Muscle of back (tissue), 11 donors: Measurements from ENCODE around the gene CLPSL2. TPM values are rescaled to one million over a fixed set of nuclear protein-coding genes. Genes with fewer than 3 reads are reported as not detected.

Experiments used
- DNase-seq, 3 donors: peaks; one replicate each; pipeline versions ENCODE4 v3.0.0 to v3.0.0-alpha.2; 2013
- polyA plus RNA-seq, 10 donors: library from polyadenylated mRNA; unstranded; fragments of 120-200 nt; gene quantifications; one replicate each; pipeline ENCODE4 v1.2.1, GENCODE V29; 2013; ENCODE audit not compliant: insufficient read length in 10 of 10

CLPSL2 gene
- polyA plus RNA-seq, 10 donors: not detected

GRCh38 chr6:35786810-35787209 is 10.4 kb downstream of the CLPSL2 start:
- DNase-seq: no peak

GRCh38 chr6:35787266-35788218 is 11.1 kb downstream of the CLPSL2 start:
- DNase-seq: no peak

GRCh38 chr6:35788423-35788982 is 12.1 kb downstream of the CLPSL2 start:
- DNase-seq: no peak

DNA sequence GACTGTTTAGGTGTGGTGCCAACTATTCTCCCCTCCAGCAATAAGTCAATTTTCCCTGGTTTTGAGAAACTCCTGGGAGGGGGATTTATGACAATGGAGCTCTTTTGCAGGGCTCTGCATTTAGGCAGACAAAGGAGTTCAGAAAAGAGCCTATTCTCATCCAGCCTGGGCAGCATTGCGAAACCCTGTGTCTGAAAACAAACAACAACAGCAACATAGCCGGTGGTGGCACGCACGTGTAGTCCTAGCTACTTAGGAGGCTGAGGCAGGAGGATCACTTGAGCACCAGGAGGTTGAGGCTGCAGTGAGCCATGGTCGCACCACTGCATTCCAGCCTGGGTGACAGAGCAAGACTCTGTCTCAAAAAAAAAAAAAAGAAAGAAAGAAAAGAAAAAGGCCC is 14.3 kb downstream of the CLPSL2 start:
- DNase-seq: no peak

GRCh38 chr6:35794536-35795452 is 18.4 kb downstream of the CLPSL2 start:
- DNase-seq: no peak

DNA sequence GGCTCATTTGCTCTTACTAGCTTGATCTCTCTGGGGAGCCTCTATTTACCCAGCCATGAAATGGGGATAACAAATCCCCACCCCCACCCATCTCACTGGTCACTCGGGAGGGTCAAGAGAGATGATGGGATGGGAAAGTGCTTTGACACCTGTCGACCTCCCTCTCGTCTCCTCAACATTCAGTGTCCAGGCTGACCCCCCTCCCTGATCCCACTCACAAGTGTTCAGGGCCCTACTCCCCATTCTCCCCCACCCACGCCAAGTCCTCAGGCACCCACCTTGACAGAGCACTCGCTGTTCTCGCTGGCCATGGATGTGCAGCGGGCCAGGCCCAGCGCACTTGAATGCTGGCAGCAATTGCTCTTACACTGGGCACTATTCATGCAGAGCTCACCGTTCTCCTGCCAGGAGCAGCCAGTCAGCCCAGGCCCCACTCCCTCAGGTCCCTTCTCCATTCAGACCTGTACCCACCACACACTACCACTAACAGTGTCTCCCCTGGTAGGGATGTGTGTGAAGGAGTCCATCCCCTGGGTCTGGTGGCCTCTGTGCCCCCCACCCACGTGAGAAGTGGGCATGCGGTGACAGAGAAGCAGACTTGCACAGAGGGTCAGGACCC is 19.2 kb downstream of the CLPSL2 start:
- DNase-seq: no peak

- DNase-seq: no peak
Measured at GRCh38 chr6:35796236-35796635, 19.8 kb downstream of the CLPSL2 start.

DNA sequence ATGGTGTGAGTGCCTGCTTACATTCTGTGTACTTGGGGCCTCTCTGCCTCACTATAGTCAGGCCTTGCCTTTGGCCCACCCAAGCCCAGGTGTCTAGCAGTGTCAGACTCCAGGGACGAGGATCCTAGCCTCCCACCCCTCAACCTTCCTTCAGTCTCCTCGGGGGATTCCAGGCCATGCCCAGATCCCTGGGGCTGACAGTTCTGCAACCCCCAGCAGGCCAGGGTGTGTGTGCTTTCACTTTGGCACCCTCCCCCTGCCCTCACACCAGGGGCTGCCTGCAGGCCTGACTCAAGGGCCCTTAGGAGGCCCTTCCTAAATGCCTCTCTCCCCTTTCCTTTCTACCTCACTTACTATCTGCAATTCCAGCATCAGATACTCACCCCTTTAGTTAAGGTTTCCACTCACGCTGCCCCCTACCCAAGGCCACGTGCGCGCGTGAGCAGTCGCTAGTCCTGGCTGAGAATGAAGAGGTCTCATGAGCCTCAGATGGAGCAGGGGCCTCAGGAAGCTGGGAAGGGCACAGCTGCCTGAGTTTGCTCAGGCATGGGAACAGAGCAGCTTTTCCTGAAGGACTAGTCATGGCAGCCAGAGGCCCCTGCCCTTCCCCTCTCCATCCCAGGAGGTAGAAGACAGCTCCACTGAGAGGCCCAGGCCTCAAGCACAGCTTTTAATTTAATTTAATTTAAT is 21.6 kb downstream of the CLPSL2 start:
- DNase-seq: no peak

- DNase-seq: no peak
Measured at GRCh38 chr6:35798706-35799105, 22.3 kb downstream of the CLPSL2 start.

DNA sequence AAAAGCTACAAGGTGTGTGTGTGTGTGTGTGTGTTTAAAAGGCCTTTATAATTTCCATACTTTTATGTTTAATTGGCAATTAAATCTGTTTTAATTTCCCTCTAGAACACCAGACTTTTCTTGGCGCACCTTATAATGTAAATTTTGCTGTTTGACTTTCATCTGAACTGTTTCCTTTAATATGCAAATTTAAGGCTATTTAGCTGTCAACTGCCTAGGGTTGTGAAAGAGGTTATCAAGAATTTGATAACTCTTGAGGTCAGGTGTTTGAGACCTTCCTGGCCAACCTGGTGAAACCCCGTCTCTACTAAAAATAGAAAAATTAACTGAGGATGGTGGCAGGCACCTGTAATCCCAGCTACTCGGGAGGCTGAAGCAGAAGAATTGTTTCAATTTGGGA is 24.8 kb downstream of the CLPSL2 start:
- DNase-seq: no peak

DNA sequence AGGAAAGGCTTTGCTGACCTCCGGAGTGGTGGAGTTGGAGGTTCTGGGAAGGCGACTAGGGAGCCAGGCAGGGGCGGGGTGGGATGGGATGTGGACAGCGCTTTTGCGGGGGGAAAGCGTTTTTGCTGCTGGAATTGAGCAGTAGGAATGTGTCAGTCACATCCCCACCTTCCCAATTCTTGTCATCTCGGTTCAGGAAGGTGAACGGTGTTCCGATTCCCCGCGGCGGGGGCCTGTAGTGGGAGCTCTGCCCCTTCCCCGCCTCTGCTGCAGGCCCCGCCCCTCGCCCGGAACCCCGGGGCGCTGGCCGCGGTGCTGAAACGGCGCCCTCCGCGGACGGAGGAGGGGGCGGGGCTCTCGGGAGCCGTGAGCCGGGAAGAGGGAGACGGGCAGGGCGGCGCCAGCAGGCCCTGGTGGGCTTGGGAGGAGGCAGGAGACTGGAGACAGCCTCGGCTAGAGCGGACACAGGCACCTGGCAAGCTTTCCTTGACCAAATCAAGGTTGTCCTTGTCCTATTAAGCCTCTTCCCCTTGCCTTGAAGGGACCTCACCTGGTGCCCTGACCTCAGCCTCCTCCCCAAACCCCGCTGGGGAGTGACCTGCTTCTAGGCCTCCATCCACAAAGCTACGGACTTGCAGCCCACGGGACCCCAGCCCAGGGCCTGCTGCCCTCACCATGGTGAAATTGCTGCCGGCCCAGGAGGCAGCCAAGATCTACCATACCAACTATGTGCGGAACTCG is 28.8 kb downstream of the CLPSL2 start, which contains the start of gene LHFPL5:
Gene LHFPL5, plus strand, starts transcription at position 357 of the 741 bp plus-strand sequence. Its CDS starts 319 bp downstream, at position 676.
- peak; percentile 26 to 78 (median 68) for DNase-seq

- DNase-seq: peak in 1 of 3 donors; percentile 12
Measured at GRCh38 chr6:35808688-35809087, 32.3 kb downstream of the CLPSL2 start.

DNA sequence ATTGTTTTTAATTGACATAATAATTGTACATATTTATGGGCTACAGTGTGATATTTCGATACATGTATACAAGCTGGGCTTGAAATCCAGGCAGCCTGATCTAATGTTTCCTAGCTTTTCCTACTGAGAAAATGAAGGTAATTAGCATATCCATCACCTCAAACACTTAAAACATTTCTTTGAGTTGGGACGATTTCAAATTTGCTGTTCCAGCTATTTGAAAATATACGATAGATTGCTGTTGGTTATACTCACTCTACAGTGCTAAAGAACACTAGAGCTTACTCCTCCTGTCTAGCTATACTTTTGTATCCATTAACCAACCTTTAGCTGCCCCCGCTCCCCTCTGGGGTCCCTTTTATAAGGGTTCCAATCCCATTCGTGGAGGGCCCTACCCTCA is 33.4 kb downstream of the CLPSL2 start:
- DNase-seq: no peak

- peak in 1 of 3 donors; percentile 13 for DNase-seq
Measured at GRCh38 chr6:35810971-35811698, 34.7 kb downstream of the CLPSL2 start.

DNA sequence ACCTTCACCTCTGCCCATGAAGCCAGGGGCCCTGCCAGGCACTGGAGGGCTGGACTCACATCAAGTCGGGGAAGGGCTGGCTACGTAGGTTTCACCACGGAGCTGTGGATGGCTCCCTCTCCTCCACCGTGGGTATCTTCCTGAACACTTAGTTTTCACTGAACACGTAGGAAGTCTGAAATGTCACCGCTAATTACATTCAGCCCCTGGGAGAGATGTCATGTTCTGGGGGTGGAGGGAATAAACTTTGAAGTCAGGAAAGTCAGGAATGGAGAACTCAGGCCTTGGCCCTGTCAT is 35.2 kb downstream of the CLPSL2 start:
- DNase-seq: no peak

DNA sequence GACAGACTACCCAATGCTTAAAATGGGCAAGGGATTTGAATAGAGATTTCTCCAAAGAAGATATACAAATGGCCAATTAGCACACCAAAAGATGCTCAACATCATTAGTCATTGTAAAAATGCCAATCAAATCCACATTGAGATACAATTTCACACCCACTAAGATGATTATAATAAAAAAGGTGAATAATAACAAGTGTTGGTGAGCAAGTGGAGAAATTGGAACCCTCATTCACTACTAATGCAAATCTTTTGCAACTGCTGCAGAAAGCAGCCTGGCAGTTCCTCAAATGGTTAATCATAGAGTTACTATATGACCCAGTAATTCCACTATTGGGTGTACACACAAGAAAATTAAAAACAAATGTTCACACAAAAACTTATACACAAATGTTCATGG is 41.1 kb downstream of the CLPSL2 start:
- no peak for DNase-seq

DNA sequence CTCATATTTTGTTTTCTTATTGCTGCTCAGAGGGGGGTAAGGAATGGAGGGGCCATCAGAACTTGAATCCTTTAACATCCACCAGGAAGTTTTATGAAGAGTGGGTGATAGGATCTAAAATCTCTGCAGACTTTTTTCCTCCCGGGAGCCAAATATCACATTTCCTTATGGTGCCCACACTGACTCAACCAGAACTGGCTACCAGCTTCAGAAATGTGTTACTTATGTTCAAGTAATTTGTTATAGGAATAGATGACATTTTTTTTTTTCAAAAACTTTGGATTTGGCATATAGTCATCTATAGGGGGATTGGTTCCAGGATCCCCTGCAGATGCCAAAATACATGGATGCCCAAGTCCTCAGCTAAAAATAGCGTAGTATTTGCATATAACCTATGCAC is 47.2 kb downstream of the CLPSL2 start:
- DNase-seq: no peak

GRCh38 chr6:35824552-35825192 is 48.3 kb downstream of the CLPSL2 start:
- DNase-seq: no peak
